Neuronal stem cell (in vitro differentiated cells): Measurements from ENCODE around the gene ANKRD33.

Experiments used
- DNase-seq: peaks from one replicate; pipeline ENCODE4 v3.0.0-alpha.2; 2013; ENCODE audit warnings: low spot score
- H2AFZ ChIP-seq: one replicate; pipeline ENCODE4 v1.6.1; 2013; ENCODE audit warnings: mild to moderate bottlenecking, low read length, inconsistent platforms
- H2AK5ac ChIP-seq: 2 replicates; pipeline ENCODE4 v1.6.1; 2013; ENCODE audit warnings: low read depth, mild to moderate bottlenecking, inconsistent platforms, low read length, moderate library complexity, mixed read lengths
- H2BK120ac ChIP-seq: 2 replicates; pipeline ENCODE4 v1.6.1; 2013; ENCODE audit warnings: low read depth, mild to moderate bottlenecking, inconsistent platforms, low read length, moderate library complexity, mixed read lengths
- H2BK12ac ChIP-seq: one replicate; pipeline ENCODE4 v1.6.1; 2013; ENCODE audit warnings: low read length, inconsistent platforms
- H2BK15ac ChIP-seq: 2 replicates; pipeline ENCODE4 v1.6.1; 2013; ENCODE audit warnings: mild to moderate bottlenecking, low read length, inconsistent platforms, mixed read lengths
- H2BK5ac ChIP-seq: one replicate; pipeline ENCODE4 v1.6.1; 2013; ENCODE audit warnings: inconsistent platforms, mild to moderate bottlenecking, low read length, moderate library complexity
- H3K14ac ChIP-seq: one replicate; pipeline ENCODE4 v1.6.1; 2013; ENCODE audit warnings: low read length, inconsistent platforms
- H3K18ac ChIP-seq: 2 replicates; pipeline ENCODE4 v1.6.1; 2013; ENCODE audit warnings: low read length, inconsistent platforms
- H3K23ac ChIP-seq: 2 replicates; pipeline ENCODE4 v1.6.1; 2013; ENCODE audit warnings: low read depth, mild to moderate bottlenecking, mixed read lengths, low read length, inconsistent platforms; ENCODE audit not compliant: poor library complexity
- H3K27ac ChIP-seq: replicated peaks from 3 replicates; pipeline ENCODE4 v1.5.1; 2013; ENCODE audit warnings: low read length, inconsistent platforms
- H3K27me3 ChIP-seq, 3 experiments: 2 replicates each; pipeline ENCODE4 v1.6.1; 2013; ENCODE audit warnings: low read length in 3 of 3, mild to moderate bottlenecking in 2 of 3, inconsistent platforms in 1 of 3, low read depth in 1 of 3, mixed read lengths in 1 of 3, moderate library complexity in 1 of 3; ENCODE audit not compliant: control insufficient read depth in 3 of 3, insufficient read depth in 3 of 3
- H3K36me3 ChIP-seq, 2 donors: replicated peaks in 1 of 2; 2 replicates each; pipeline ENCODE4 v1.6.1; 2013; ENCODE audit warnings: low read length in 2 of 2; ENCODE audit not compliant: control insufficient read depth in 2 of 2, insufficient read depth in 2 of 2
- H3K4ac ChIP-seq: 2 replicates; pipeline ENCODE4 v1.6.1; 2013; ENCODE audit warnings: inconsistent platforms, mild to moderate bottlenecking, low read length, moderate library complexity
- H3K4me1 ChIP-seq, 2 donors: 1 replicate in 1 of 2; 2 replicates in 1 of 2; pipeline ENCODE4 v1.6.1; 2013; ENCODE audit warnings: low read length in 2 of 2, low read depth in 1 of 2; ENCODE audit not compliant: control insufficient read depth in 2 of 2, insufficient read depth in 1 of 2
- H3K4me2 ChIP-seq: one replicate; pipeline ENCODE4 v1.6.1; 2013; ENCODE audit warnings: mild to moderate bottlenecking, low read length, inconsistent platforms; ENCODE audit not compliant: insufficient read depth, poor library complexity, severe bottlenecking
- H3K4me3 ChIP-seq, 2 donors: 2 replicates each; pipeline ENCODE4 v1.5.1; 2013; ENCODE audit warnings: low read length in 2 of 2, mild to moderate bottlenecking in 2 of 2, inconsistent platforms in 1 of 2, moderate library complexity in 1 of 2
- H3K79me1 ChIP-seq: one replicate; pipeline ENCODE4 v1.6.1; 2013; ENCODE audit warnings: low read depth, mild to moderate bottlenecking, inconsistent platforms, low read length, moderate library complexity
- H3K9ac ChIP-seq: one replicate; pipeline ENCODE4 v1.6.1; 2013; ENCODE audit warnings: mild to moderate bottlenecking, low read depth, low read length, inconsistent platforms; ENCODE audit not compliant: poor library complexity
- H3K9me3 ChIP-seq, 2 donors: replicated peaks in 1 of 2; 2 replicates each; pipeline versions ENCODE3 to v1.6.1; 2013; ENCODE audit warnings: low read length in 2 of 2, mild to moderate bottlenecking in 2 of 2, inconsistent platforms in 1 of 2, low read depth in 1 of 2, mixed read lengths in 1 of 2, moderate library complexity in 1 of 2; ENCODE audit not compliant: control insufficient read depth in 2 of 2, insufficient read depth in 1 of 2
- H4K8ac ChIP-seq: one replicate; pipeline ENCODE4 v1.6.1; 2013; ENCODE audit warnings: low read depth, mild to moderate bottlenecking, inconsistent platforms, low read length, moderate library complexity
- H4K91ac ChIP-seq: one replicate; pipeline ENCODE4 v1.6.1; 2013; ENCODE audit warnings: low read length, low read depth, mild to moderate bottlenecking, inconsistent platforms; ENCODE audit not compliant: poor library complexity
- WGBS, 2 donors: extraction: QIAGEN DNeasy Blood & Tissue Kit; methylation state at CpG; one replicate each; pipeline ENCODE4 v1.1.7; 2013; ENCODE audit warnings: missing lambda C conversion rate in 2 of 2, mixed read lengths in 1 of 2; ENCODE audit not compliant: insufficient read length in 2 of 2, insufficient replicate concordance in 1 of 2; ENCODE audit errors: extremely low coverage in 2 of 2; 5-methylcytosine and 5-hydroxymethylcytosine counted together

The ANKRD33 gene

DNA sequence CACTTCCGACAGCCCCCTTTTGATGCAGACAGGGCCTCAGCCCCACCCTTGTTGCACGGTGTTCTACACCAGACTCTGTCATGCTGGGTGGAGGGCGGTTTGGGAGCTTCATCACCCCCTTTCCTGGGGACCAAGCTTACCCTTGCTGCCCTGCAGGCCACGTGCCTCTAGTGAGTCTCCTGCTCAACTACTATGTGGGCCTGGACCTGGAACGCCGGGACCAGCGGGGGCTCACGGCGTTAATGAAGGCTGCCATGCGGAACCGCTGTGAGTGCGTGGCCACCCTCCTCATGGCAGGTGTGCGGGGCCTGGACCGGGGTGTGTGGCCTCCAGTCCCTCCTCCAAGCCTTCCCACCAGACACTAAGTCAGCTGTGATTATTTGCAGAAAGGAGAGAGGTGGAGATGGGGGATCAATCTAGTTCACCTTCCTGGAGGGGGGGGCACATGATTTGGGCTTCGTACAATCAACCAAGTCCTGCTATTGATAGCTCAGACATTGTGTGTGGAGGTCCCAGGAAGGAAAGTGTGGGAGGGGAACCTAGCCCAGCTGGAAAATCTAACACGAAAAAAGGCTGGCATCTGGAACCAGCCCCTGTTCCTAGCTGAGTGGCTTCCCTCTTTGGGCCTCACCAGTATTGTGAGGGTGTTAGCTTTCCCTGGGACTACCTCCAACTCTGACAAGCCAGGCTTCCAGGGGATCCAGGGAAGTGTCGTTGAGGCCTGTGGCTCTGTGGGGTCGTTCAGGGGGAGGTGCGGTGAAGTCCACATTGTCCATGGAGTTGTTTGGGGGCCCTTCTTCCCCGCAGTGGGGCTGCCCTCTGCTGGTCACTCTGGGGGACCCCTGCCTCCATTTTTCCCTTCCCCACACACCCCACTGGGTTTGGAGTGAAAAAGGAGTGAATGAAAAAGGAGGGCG, 1.6 kb downstream of the ANKRD33 start:
- peak overlapping the region; percentile 32 for H3K9ac ChIP-seq
- H2BK12ac ChIP-seq, result no peak overlapping the region
- peaks cover 0 to 10% (median 0%) of the 10 kb centered on the region in 3 experiments for H3K27me3 ChIP-seq
- peaks cover 2 to 3% of the 10 kb centered on the region in 2 donors for H3K9me3 ChIP-seq
- no peaks in the 10 kb centered on the region for H3K36me3 ChIP-seq
- peak overlapping the region; percentile 42 for H2BK120ac ChIP-seq
- peak overlapping the region in 1 of 2 donors; percentile 26 for H3K4me3 ChIP-seq
- H2BK15ac ChIP-seq, result peak overlapping the region; percentile 25
- H3K27ac ChIP-seq, result no peak overlapping the region
- no peak overlapping the region for H2BK5ac ChIP-seq
- H4K8ac ChIP-seq, result no peak overlapping the region
- H3K23ac ChIP-seq, result peak overlapping the region; percentile 76
- H2AK5ac ChIP-seq, result peak overlapping the region; percentile 30
- H3K18ac ChIP-seq, result peak overlapping the region; percentile 11
- no peaks in the 10 kb centered on the region for H3K79me1 ChIP-seq
- no peak overlapping the region for H4K91ac ChIP-seq
- no peak overlapping the region for H2AFZ ChIP-seq
- H3K4me1 ChIP-seq, result peaks cover 0 to 4% of the 10 kb centered on the region in 2 donors
- DNase-seq, result no peak
- peak overlapping the region; percentile 94 for H3K14ac ChIP-seq
- WGBS, 2 donors, result no CpG with 5 or more reads among the region's 21 CpGs
- H3K4ac ChIP-seq, result peak overlapping the region; percentile 94
- no peak overlapping the region for H3K4me2 ChIP-seq

- Histone ChIP-seq H4K8ac (no peak overlapping the region), H3K4me3 (no peak overlapping the region), H3K4me2 (no peak overlapping the region), H3K4ac (no peak overlapping the region), H3K27me3 (peaks cover 0 to 10% (median 0%) of the 10 kb centered on the region in 3 experiments), H3K23ac (no peak overlapping the region), H3K9me3 (peaks cover 2 to 3% of the 10 kb centered on the region in 2 donors), H3K14ac (no peak overlapping the region), H3K4me1 (peaks cover 0 to 6% of the 10 kb centered on the region in 2 donors), H3K79me1 (no peaks in the 10 kb centered on the region), H2BK15ac (peak overlapping the region; percentile 68), H3K27ac (no peak overlapping the region), H2AK5ac (peak overlapping the region; percentile 86), H2BK12ac (no peak overlapping the region), H4K91ac (no peak overlapping the region), H3K36me3 (no peaks in the 10 kb centered on the region), H2BK120ac (no peak overlapping the region), H3K18ac (no peak overlapping the region), H3K9ac (no peak overlapping the region), H2BK5ac (no peak overlapping the region), H2AFZ (peak overlapping the region; percentile 15)
- no CpG with 5 or more reads among the region's 2 CpGs for WGBS, 2 donors
- DNase-seq, result no peak
These were observed 2.2 kb downstream of the ANKRD33 start for GRCh38 chr12:51890133-51890464.

DNA sequence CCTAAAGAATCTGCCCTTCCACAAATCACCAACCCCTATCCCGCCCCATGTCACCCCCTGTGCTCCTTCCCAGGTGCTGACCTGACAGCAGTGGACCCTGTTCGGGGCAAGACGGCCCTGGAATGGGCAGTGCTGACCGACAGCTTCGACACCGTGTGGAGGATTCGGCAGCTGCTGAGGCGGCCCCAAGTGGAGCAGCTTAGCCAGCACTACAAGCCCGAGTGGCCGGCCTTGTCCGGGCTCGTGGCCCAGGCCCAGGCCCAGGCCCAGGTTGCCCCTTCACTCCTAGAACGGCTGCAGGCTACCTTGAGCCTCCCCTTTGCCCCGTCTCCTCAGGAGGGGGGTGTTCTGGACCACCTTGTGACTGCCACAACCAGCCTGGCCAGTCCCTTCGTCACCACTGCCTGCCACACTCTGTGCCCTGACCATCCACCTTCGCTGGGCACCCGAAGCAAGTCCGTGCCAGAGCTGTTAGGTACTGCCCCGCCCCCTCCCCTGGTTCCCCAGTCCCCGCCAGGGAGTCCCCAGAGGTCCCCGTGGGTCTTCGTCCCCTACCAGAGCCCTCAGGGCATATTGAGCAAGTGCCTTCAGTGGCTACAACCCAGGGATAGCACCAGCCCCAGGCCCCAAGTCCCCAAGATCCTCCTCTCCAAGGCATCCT, 2.7 kb downstream of the ANKRD33 start:
- no peaks in the 10 kb centered on the region for H3K36me3 ChIP-seq
- H2BK120ac ChIP-seq, result no peak overlapping the region
- no peak overlapping the region for H2BK12ac ChIP-seq
- H3K9ac ChIP-seq, result no peak overlapping the region
- no peak overlapping the region for H3K4me2 ChIP-seq
- H2BK15ac ChIP-seq, result peak overlapping the region; percentile 68
- H2BK5ac ChIP-seq, result no peak overlapping the region
- H3K27me3 ChIP-seq, result peaks cover 0 to 10% (median 0%) of the 10 kb centered on the region in 3 experiments
- peak overlapping the region; percentile 86 for H2AK5ac ChIP-seq
- no peaks in the 10 kb centered on the region for H3K79me1 ChIP-seq
- H3K4me1 ChIP-seq, result peaks cover 0 to 12% of the 10 kb centered on the region in 2 donors
- no peak for DNase-seq
- peak overlapping the region; percentile 82 for H3K14ac ChIP-seq
- H4K8ac ChIP-seq, result no peak overlapping the region
- H3K18ac ChIP-seq, result no peak overlapping the region
- H4K91ac ChIP-seq, result no peak overlapping the region
- no CpG with 5 or more reads among the region's 22 CpGs for WGBS, 2 donors
- H2AFZ ChIP-seq, result peak overlapping the region; percentile 15
- H3K23ac ChIP-seq, result peak overlapping the region; percentile 57
- H3K4me3 ChIP-seq, result no peak overlapping the region
- peak overlapping the region; percentile 41 for H3K4ac ChIP-seq
- H3K27ac ChIP-seq, result no peak overlapping the region
- H3K9me3 ChIP-seq, result peaks cover 0 to 2% of the 10 kb centered on the region in 2 donors

DNA sequence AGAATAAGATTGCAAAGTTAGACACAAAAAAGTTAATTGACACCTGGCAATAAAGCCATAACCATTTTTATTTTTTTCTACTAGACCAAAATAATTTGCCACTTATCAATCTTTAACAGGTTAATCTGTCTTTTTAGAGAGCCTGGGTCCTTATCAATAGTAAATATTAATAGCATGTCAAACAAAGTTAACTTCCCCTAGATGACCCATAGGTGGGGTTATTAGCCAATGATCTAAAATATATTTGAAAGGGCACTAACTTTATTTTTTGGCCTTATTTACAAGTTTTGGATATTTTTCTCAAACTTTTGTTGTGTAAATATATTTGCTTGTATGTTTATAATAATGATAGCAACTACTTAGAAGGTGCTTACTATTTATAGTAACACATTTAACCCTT, 3.9 kb downstream of the ANKRD33 start:
- Histone ChIP-seq H3K9ac (no peak overlapping the region), H3K4ac (no peak overlapping the region), H3K27ac (no peak overlapping the region), H3K23ac (no peak overlapping the region), H3K36me3 (no peaks in the 10 kb centered on the region), H2BK15ac (no peak overlapping the region), H2BK5ac (no peak overlapping the region), H2AK5ac (no peak overlapping the region), H3K4me3 (no peak overlapping the region), H3K18ac (no peak overlapping the region), H3K4me2 (no peak overlapping the region), H3K79me1 (no peaks in the 10 kb centered on the region), H2BK12ac (no peak overlapping the region), H2AFZ (no peak overlapping the region), H3K14ac (no peak overlapping the region), H4K91ac (no peak overlapping the region), H3K9me3 (no peaks in the 10 kb centered on the region), H4K8ac (no peak overlapping the region), H2BK120ac (no peak overlapping the region), H3K27me3 (peaks cover 0 to 21% (median 0%) of the 10 kb centered on the region in 3 experiments), H3K4me1 (peaks cover 0 to 13% of the 10 kb centered on the region in 2 donors)
- no peak for DNase-seq
